ENCODE data around the gene IL31RA.

- TF ChIP-seq CTCF (conservative IDR thresholded peaks at IDR 0.05 in 1 of 2, IDR thresholded peaks at IDR 0.05 in 1 of 2; ENCODE audit: extremely low read depth in 1 of 2, insufficient read depth in 1 of 2, low read depth in 1 of 2, low read length in 2 of 2), result no peak
- TF ChIP-seq EZH2 (IDR thresholded peaks at IDR 0.05; ENCODE audit: borderline replicate concordance, low read length), result no peak
Observed at GRCh38 chr5:55857247-55857640, 6.1 kb downstream of the IL31RA start.

Data from mammary epithelial cell (primary cell).